Measurements from ENCODE around the gene LMNB1. TPM values are rescaled to one million over a fixed set of nuclear protein-coding genes. Genes with fewer than 3 reads are reported as not detected.
"Not testable (repeated sequence)": the region's sequence is repeated elsewhere in the genome, so short reads cannot be mapped to it uniquely, and the experiment has no call there.

LMNB1 gene, protein sequence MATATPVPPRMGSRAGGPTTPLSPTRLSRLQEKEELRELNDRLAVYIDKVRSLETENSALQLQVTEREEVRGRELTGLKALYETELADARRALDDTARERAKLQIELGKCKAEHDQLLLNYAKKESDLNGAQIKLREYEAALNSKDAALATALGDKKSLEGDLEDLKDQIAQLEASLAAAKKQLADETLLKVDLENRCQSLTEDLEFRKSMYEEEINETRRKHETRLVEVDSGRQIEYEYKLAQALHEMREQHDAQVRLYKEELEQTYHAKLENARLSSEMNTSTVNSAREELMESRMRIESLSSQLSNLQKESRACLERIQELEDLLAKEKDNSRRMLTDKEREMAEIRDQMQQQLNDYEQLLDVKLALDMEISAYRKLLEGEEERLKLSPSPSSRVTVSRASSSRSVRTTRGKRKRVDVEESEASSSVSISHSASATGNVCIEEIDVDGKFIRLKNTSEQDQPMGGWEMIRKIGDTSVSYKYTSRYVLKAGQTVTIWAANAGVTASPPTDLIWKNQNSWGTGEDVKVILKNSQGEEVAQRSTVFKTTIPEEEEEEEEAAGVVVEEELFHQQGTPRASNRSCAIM
- total RNA-seq (2014; rRNA removed; shearing (Covaris generic)): 207 and 231 TPM in 2 replicates

DNA sequence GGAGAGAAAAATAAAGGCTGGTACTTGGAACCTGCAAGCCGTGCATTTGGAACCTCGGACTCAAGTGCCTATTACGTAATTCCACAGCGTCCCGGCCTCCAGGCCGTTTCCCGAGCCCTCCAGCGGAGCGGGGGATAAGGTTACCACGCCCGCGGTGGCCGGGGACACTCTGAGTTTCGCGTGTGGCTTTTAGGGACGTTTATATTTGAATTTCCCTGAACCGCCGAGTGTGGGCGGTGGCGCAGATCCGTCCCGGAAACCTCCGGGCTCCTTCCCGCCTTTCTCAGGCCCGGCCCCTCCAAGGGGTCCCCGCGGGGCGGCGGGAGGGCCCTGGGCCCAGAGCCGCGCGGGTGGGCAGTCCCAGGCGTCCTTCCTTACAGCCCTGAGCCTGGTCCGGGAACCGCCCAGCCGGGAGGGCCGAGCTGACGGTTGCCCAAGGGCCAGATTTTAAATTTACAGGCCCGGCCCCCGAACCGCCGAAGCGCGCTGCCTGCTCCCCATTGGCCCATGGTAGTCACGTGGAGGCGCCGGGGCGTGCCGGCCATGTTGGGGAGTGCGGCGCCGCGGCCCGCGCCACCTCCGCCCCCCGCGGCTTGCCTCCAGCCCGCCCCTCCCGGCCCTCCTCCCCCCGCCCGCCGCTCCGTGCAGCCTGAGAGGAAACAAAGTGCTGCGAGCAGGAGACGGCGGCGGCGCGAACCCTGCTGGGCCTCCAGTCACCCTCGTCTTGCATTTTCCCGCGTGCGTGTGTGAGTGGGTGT lies at the start of gene LMNB1:
LMNB1 (plus strand) TSS at position 638 of the 758 bp plus-strand sequence. CDS start 373 bp downstream, outside the sequence.
- peak; percentile 99 for DNase-seq (ENCODE audit: low read depth)

DNA sequence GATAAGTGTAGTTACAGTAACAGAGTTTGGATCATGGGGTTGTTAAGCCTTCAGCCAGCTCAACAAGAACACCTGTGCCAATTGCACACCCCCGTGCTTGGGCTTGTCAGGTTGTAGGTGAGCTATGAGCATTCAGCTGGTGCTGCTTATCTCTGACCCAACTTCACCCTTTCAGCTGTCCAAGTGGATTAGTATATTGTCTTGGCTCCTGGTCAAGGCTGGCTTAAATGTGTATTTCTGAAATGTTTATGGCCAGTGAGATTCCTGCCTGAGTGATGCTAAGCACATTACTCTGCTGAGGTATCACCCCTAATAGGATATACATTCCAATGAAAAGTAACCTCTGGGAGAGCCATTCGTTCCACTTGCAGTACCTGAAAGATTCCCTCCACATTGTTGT lies 44.2 kb upstream of the LMNB1 start:
- DNase-seq (ENCODE audit: low read depth): no peak

DNA sequence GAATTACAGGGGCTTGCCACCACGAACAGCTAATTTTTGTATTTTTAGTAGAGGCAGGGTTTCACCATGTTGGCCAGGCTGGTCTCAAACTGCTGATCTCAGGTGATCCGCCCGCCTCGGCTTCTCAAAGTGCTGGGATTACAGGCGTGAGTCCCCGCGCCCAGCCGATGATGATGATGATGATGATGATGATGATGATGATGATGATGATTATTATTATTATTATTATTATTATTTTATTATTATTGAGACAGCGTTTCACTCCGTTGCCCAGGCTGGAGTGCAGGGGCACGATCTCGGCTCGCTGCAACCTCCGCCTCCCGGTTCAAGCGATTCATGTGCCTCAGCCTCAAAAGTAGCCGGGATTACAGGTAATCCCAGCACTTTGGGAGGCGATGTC lies 42.4 kb upstream of the LMNB1 start:
- not testable (repeated sequence) for DNase-seq (ENCODE audit: low read depth)

GRCh38 chr5:126736141-126736540 lies 40.8 kb upstream of the LMNB1 start:
- peak; percentile 40 for DNase-seq (ENCODE audit: low read depth)

GRCh38 chr5:126741361-126741760 lies 35.6 kb upstream of the LMNB1 start:
- no peak for DNase-seq (ENCODE audit: low read depth)

DNA sequence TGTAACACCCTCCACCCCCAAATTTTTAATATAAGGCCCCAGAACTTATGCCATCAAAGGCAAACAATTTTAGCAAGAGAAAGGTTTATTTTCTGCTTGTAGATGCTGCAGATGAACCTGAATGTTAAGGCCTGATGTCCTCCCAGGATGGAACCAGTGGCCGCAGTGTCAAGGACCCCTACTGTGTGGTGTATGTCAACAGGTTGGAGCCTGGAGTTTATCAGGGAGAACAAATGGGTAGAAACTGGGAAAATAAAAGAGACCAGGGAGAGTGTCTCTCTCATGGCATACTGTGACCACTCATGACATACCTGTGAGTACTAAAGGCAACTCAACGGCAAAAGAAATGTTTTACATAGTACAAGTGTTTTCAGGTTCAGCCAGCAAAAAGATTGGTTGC lies 34.5 kb upstream of the LMNB1 start:
- DNase-seq (ENCODE audit: low read depth): no peak

DNA sequence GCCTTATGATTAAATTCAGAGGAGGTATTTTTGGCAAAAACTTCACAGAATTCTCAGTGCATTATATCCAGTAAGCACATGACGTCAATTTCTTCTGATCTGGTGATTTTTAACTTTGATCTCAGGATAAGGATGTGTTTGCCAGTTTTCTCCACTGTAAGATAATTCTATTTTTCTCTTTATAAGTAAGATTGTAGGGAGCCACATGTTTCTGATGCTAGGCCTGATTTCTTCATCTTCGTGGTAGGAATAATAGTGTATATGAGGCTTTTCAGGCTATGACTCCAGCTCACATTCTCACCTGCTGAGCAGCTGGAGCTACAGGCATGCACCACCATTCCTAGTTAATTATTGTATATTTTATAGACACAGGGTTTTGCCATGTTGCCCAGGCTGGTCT lies 32.1 kb upstream of the LMNB1 start:
- no peak for DNase-seq (ENCODE audit: low read depth)

GRCh38 chr5:126745259-126745992 lies 31.5 kb upstream of the LMNB1 start:
- peak; percentile 9 for DNase-seq (ENCODE audit: low read depth)

- no peak for DNase-seq (ENCODE audit: low read depth)
Observed at GRCh38 chr5:126746290-126746689, 30.6 kb upstream of the LMNB1 start.

- DNase-seq (ENCODE audit: low read depth): no peak
Observed at GRCh38 chr5:126752081-126752785, 24.7 kb upstream of the LMNB1 start.

- DNase-seq (ENCODE audit: low read depth): no peak
Observed at GRCh38 chr5:126753227-126753626, 23.7 kb upstream of the LMNB1 start.

- DNase-seq (ENCODE audit: low read depth): no peak
Observed at GRCh38 chr5:126754609-126755008, 22.3 kb upstream of the LMNB1 start.

GRCh38 chr5:126755593-126755992 lies 21.3 kb upstream of the LMNB1 start:
- no peak for DNase-seq (ENCODE audit: low read depth)

DNA sequence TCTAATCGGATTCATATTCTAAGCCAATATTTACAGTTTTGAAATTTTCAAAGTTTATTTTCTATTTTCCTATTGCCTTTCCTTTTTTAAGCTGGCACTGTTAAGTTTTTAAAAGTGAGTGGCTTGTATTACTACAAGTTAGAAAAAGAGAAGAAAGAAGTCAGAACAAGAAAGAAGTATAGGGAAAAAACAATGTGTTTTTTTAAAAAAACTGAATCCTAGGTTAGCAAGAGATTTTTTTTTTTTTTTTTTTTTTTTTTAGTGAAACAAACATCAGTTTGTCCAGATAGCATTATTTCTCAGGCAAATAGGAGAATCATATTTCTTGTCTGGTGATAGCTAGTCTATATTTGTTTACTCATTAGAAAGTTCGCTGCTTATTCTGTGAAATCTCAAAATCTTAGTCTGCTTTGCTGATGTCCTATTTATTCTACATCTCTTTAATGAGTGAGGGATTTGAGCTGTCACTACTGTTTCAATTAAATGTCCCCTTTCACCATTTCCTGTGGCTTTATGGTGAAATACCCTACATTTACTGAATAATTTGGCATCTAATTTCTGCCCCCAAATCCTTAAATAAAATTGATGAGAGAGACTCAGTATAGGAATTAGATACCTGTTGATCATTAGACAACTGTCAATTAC lies 19.1 kb upstream of the LMNB1 start:
- no peak for DNase-seq (ENCODE audit: low read depth)

DNA sequence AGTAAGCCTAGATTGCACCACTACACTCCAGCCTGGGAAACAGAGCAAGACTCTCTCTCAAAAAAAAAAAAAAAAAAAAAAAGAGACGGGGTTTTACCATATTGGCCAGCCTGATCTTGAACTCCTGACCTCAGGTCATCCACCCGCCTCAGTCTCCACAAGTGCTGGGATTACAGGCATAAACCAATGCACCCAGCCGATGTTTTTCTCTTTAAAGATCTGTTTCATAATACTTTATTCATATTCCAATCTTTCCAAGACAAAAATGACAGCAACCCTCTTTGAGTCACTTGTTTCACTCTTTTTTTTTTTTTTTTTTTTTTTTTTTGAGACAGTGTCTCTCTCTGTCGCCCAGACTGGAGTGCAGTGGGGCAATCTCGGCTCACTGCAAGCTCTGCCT lies 13.6 kb upstream of the LMNB1 start:
- no peak for DNase-seq (ENCODE audit: low read depth)

GRCh38 chr5:126769703-126770102 lies 7.2 kb upstream of the LMNB1 start:
- DNase-seq (ENCODE audit: low read depth): no peak

GRCh38 chr5:126773536-126773935 lies 3.4 kb upstream of the LMNB1 start:
- DNase-seq (ENCODE audit: low read depth): not testable (repeated sequence)

- DNase-seq (ENCODE audit: low read depth): not testable (repeated sequence)
Observed at GRCh38 chr5:126774595-126774994, 2.3 kb upstream of the LMNB1 start.

GRCh38 chr5:126777257-126777974 lies 480 bp downstream of the LMNB1 start:
- peak; percentile 80 for DNase-seq (ENCODE audit: low read depth)

Data from Daoy (cell line).